Lung microvascular endothelial cell (primary cell): Measurements from ENCODE around the gene ATG13. TPM values are rescaled to one million over a fixed set of nuclear protein-coding genes. Genes with fewer than 3 reads are reported as not detected.
"Not testable (repeated sequence)": the region's sequence is repeated elsewhere in the genome, so short reads cannot be mapped to it uniquely, and the experiment has no call there.

ENCODE experiments used
- DNase-seq, 2 donors: peaks; one replicate each; pipeline versions ENCODE4 v3.0.0 to v3.0.0-alpha.2; 2010; ENCODE audit warnings: low read depth in 2 of 2
- total RNA-seq: library from RNA; depleted of rRNA; stranded (reverse); fragments of >200 nt; gene quantifications from 2 replicates; pipeline ENCODE4 v1.2.1, GENCODE V29; 2014

Gene ATG13
- 47.5 and 52.8 TPM in 2 replicates for total RNA-seq

GRCh38 chr11:46617134-46617971, at the start of gene ATG13, which contains the start of gene HARBI1:
Gene ATG13 (plus strand): TSS chr11:46617553. CDS start chr11:46644292, 26,739 bp downstream.
Gene HARBI1 (minus strand): TSS chr11:46617227. CDS start chr11:46616237, 990 bp downstream.
- DNase-seq = peak; percentile 95

GRCh38 chr11:46570790-46571398, 46.5 kb upstream of the ATG13 start:
- DNase-seq = no peak

GRCh38 chr11:46574656-46575055, 42.7 kb upstream of the ATG13 start:
- no peak for DNase-seq

GRCh38 chr11:46577058-46577457, 40.3 kb upstream of the ATG13 start:
- DNase-seq = no peak

GRCh38 chr11:46582588-46582987, 34.8 kb upstream of the ATG13 start:
- no peak for DNase-seq

GRCh38 chr11:46583513-46583912, 33.8 kb upstream of the ATG13 start:
- not testable (repeated sequence) for DNase-seq

GRCh38 chr11:46588131-46588530, 29.2 kb upstream of the ATG13 start:
- DNase-seq = no peak

GRCh38 chr11:46588915-46589314, 28.4 kb upstream of the ATG13 start:
- no peak for DNase-seq

- DNase-seq = peak; percentile 14 to 31
Observed at GRCh38 chr11:46590740-46591605, 26.4 kb upstream of the ATG13 start.

GRCh38 chr11:46593550-46594373, 23.6 kb upstream of the ATG13 start, which contains the start of gene AMBRA1:
Gene AMBRA1 (minus strand): TSS chr11:46594023. CDS start chr11:46548380, 45,643 bp downstream.
- peak; percentile 86 to 94 for DNase-seq

GRCh38 chr11:46594374-46594700, 23.0 kb upstream of the ATG13 start:
- DNase-seq = no peak

GRCh38 chr11:46594785-46595184, 22.6 kb upstream of the ATG13 start:
- no peak for DNase-seq

- DNase-seq = no peak
Observed at GRCh38 chr11:46597155-46597554, 20.2 kb upstream of the ATG13 start.

- peak; percentile 19 to 89 for DNase-seq
Observed at GRCh38 chr11:46597609-46598219, 19.6 kb upstream of the ATG13 start.

- no peak for DNase-seq
Observed at GRCh38 chr11:46599340-46600193, 17.8 kb upstream of the ATG13 start.

GRCh38 chr11:46600194-46600960, 17.0 kb upstream of the ATG13 start:
- DNase-seq = no peak

GRCh38 chr11:46601129-46601528, 16.2 kb upstream of the ATG13 start:
- peak in 1 of 2 donors; percentile 27 for DNase-seq

- DNase-seq = no peak
Observed at GRCh38 chr11:46603704-46604308, 13.5 kb upstream of the ATG13 start.
